ENCODE results near the gene LIPG.

- TF ChIP-seq ARNTL (CRISPR knock-in tag; IDR thresholded peaks at IDR 0.05; ENCODE audit: borderline replicate concordance, low read depth), result no peak
- no peak for TF ChIP-seq ESRRG (CRISPR knock-in tag; IDR thresholded peaks at IDR 0.05)
- no peak for TF ChIP-seq ZNF8 (CRISPR knock-in tag; IDR thresholded peaks at IDR 0.05)
Observed at GRCh38 chr18:49534846-49535601, 26.8 kb upstream of the LIPG start.

Data from SK-N-SH treated with all-trans-retinoic acid at 6 μM for 48 hours (cell line).